DMS53 treated with DMSO at 0.1 percent for 48 hours (cell line): ENCODE results near the gene TEAD1.
A peak's percentile ranks its signal among the peaks of the same experiment; 100 is the strongest.

Experiments
- DNase-seq: peaks from one replicate; lab custom pipeline; 2025; ENCODE audit not compliant: unreplicated experiment; lab: John Stamatoyannopoulos, UW

TEAD1 gene

DNA sequence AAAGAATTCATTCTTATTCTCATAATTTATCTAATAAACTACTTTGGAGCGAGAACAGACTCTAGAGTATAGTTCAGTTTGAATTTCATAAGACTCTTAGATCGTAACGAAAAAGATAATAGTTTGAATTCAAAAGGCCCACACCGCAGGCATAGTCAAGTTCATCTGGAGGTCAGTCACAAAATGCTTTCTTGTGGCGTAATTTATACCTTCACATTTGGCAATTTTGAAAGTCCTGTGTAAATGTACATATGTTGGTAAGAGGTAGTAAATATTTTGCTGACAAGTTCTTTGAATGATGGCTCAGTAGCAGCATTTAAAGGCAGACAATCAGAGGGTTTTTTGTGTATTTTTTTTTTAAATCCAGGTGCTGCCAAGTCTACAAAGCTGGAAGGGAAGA lies 88.1 kb downstream of the TEAD1 start:
- no peak for DNase-seq

DNA sequence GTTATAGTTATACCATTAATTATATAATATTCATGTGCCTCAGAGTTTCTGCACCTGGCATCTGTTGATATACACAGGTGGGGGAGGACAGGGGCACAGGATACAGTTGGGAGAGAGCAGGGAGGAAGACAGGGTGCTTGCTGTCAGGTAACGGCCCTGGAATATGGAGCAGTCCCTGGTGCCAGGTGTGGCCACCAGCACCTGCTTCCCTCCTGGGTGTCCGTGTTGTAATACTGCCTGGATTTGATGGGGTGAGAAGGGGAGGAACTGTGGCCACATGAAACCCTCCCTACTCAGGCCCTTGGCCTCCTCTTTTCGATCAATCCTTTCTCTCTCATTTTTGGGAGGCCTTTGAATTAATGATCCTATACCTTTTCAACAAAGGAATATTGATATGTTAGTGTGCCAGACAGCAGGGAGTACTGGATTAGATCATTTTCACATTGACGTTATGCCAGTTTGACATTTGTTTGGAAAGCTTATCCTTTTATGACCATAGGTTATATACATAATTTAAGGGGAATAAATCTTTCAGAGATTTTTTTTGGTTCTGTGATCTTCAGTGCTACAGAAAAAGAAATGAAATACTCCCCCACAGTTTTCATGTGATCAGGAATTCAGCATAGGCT lies 88.6 kb downstream of the TEAD1 start:
- peak; percentile 66 for DNase-seq

DNA sequence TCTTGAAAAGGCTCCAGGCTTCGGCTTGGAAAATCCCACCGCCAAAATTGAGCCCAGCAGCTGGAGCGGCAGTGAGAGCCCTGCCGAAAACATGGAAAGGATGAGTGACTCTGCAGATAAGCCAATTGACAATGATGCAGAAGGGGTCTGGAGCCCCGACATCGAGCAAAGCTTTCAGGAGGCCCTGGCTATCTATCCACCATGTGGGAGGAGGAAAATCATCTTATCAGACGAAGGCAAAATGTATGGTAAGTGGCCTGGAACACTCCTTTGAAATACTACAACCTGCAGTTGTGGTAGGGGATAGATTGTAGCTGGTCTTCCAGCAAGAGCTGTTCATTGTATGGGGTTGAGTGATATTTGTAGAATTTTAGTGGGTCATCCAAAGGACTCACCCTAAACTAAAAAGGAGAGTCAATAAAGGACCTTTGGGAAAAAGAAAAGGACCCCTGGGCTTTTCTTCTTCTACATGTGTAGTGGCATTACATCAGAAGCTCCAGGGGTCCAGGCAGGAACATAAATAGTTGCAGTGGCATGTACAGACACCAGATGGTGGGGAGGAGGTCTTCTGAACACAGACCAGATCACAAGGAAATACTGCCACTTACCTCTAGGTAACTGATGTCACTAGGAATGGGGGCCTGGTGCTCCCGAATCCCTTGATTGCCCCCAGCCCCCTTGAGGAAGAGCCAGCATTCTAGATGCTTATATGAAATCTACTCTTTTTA lies 90.1 kb downstream of the TEAD1 start:
- no peak for DNase-seq

DNA sequence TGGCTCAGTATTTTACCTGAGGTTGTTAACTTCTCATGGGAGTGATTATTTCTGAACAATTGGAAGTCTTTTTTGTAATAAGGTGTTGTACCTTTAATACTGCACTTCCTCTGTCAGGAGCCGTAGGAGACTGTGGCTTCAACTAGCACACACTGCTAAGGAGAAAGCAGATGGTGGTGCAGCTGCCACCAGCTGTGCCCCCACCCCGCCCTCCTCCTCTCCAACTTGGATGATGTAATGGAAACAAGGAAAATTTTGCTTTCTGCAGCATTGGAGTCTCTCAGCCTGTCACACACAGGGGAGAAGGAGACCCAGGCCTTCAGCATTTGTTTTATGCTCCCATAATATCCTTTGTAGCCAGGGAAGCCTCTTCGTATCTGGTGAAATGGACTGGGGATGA lies 91.2 kb downstream of the TEAD1 start:
- DNase-seq: peak; percentile 9

DNA sequence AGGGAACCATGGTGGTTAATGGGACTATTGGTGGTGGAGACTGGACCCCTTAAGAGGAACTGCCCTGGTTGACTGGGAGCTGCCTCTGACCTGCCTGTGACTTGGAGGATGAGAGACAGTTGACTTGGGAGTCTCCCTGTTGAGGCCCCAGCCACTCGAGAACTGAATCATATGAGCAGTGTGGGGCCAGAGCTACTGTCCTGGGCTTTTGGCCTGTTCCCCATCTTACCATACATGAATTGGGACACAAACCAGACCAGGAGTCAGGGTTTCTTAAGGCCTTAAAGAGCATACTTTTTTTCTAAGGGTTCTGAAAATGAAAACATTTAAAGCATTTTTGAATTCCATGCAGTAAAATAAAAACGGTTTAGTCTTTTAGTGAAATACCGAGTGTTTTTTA lies 92.8 kb downstream of the TEAD1 start:
- DNase-seq: no peak

- DNase-seq: no peak
Measured at GRCh38 chr11:12767577-12767976, 93.4 kb downstream of the TEAD1 start.

DNA sequence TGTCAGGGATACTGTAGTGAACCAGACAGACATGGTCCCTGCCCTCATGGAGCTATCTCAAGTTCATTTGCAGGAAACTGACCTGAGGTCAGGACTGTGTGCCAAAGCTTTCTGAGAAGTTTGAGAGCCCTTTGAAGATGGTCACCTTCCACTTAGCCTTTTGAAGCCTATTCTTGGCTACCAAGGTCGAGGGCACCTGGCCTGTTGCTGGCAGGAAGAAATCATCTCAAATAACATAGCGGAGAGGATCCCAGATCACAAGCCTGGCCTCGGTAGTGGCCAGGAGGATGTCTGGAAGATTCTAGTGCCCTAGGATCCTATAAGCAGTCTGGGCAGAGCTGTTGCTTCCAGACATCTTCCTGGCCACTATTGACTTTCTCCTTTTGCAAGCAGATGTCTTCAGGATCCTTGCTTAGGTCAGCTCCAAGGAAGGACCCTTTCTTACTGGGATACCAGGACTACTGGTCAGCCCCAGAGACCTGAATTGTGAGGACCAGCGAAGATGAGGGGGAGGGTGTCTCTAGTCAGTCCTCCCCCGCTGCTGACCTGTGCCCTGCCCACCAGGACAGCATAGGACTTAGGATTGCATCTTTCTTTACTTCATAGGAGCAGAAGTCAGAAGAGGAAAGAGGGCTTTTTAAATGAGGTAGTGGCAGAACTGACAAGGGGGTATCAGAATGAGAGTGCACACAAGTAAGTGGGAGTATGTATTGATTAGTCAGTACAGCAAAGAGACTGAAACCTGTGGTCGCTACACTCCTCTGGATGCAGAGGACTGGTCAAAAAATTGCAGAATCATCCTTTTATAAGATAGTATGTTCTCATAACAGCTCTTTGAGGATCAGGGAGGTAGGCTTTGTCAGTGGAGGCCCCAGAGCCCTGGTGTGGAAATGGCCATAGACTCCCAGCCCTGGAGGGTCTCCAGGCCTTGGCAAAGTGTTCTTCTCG lies 94.8 kb downstream of the TEAD1 start:
- DNase-seq: no peak

- DNase-seq: no peak
Measured at GRCh38 chr11:12769834-12770345, 95.7 kb downstream of the TEAD1 start.

- DNase-seq: no peak
Measured at GRCh38 chr11:12770435-12770834, 96.2 kb downstream of the TEAD1 start.

DNA sequence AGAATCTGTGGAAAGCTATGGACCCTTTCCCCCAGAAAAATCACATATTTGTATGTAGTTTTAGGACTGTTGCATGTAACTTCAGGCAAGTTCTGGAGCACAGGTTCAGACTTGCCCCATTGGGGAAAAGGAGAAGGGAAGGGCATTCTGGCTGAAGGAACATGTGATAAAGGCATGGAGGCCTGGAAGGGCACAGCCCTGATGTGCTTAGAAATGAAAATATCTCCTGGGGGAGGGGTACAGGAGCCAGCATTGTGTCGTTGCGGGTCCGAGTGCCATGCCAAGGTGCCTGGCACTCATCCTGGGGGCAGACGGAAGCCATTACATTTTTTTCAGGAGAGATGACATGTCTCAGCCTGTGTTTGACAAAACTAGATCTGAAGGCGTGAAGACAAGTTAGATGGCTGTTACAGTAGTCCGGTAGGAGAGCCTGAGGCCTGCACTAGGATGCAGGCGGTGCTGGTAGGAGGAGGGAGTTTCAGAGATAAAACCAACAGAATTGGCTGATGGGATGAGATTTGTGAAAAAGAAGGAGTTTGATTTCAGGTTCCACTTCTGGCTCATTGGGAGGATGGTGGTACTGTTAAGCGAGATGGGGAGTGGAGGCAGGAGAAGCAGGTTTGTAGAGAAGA lies 96.9 kb downstream of the TEAD1 start:
- no peak for DNase-seq

GRCh38 chr11:12771875-12772274 lies 97.7 kb downstream of the TEAD1 start:
- DNase-seq: no peak

DNA sequence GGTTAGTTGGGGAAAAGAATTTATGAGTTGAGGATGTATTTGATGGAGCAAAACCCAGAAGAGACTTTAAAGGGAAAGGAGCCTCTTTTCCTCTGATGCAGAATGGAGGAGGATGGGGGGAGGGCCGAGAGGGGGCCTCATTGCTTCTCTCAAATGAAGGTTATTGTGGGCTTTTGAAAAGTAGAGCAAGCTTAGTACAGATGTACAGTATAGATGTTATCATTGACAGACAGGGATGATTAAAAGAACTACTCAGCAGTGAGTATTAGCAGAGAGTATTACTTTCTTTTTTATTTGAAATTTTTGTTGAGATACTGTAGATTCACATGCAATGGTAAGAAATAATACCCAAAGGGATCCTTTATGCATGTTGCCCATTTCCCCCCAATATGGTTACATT lies 98.1 kb downstream of the TEAD1 start:
- DNase-seq: no peak

DNA sequence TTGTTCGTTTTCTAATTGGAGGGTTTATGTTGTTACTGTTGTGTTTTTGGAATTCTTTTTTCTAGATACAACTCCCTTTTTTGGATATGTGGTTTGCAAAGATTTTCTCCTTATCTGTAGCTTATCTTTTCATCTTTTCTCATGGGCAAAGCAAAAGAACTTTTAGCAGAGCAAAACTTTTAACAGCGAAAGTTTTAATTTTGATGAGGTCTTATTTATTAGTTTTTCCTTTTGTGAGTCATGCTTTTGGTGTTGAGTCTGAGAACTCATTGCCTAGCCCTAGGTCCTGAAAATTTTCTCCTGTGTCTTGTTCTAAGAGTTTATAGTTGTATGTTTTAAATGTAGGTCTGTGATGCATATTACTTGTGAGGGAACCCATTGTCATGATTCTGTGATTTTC lies 99.4 kb downstream of the TEAD1 start:
- DNase-seq: no peak

- no peak for DNase-seq
Measured at GRCh38 chr11:12775955-12776354, 101.7 kb downstream of the TEAD1 start.

DNA sequence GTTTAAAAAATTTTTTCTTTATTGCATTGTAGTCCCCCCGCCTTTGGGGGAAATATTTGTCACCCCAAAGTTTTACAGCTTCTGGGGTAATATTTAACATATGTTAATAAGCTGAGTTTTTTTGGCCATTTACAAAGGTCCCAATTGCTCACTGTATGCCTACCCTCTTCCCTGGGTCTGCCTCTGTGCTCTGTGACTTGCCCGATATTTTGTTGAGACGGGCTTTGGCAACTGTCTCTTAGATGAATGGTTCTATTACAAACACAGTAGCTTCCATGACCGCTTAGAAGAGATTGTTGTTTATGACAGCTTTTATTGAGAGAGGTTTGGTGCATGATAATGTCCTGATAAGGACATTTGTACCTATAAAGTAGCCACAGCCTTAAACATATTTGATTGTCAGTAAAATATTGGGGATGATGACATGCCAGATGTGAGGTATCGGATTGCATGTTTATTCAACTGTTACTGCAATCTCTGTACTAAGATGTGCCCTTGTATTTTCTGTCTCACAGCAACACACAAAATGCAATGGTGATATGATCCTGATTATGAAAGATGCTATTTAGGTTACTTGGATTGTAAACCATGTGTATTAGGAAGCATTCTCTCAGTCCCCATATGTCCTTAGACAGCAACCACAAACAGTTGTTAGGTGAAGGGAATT lies 103.1 kb downstream of the TEAD1 start:
- DNase-seq: no peak

GRCh38 chr11:12778240-12778905 lies 104.2 kb downstream of the TEAD1 start:
- no peak for DNase-seq

DNA sequence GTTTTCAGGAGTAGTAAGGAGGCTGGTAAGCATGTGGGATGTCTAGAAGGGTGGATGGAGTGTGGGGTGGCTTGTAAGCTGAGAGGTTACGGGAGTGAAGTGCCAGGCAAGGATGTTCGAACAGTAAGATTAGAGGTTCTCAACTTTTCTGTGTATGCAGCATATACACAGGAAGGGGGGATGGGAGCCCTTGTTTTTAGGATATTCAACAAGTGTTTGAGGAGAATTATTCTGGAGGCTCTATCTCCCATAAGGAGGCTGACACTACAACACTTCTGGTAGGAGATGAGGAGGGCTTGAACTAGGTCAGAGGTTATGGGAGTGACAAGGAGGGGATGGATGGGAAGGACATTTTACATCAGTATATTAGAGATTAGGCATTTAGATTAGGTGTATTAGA lies 109.5 kb downstream of the TEAD1 start:
- DNase-seq: no peak

DNA sequence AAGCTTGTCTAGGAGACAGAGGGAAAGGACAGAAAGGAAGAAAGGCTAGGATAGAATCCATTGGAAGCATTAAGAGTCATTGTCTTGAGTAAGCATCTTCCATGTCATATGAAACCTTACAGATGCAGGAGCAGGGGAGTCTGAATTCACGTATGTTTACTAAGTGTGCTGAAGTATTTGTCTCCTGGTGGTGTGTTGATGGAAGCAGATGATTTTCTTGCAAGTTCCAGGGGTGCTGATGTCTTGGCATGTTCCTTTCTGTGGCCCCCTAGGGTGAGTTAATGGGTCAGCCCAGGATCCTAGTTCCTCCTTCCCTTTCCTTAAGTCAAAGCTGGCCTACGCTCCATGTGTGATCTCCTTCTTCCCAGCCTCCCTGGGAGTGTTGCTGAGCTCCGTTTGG lies 110.2 kb downstream of the TEAD1 start:
- no peak for DNase-seq

- no peak for DNase-seq
Measured at GRCh38 chr11:12784987-12785386, 110.8 kb downstream of the TEAD1 start.

DNA sequence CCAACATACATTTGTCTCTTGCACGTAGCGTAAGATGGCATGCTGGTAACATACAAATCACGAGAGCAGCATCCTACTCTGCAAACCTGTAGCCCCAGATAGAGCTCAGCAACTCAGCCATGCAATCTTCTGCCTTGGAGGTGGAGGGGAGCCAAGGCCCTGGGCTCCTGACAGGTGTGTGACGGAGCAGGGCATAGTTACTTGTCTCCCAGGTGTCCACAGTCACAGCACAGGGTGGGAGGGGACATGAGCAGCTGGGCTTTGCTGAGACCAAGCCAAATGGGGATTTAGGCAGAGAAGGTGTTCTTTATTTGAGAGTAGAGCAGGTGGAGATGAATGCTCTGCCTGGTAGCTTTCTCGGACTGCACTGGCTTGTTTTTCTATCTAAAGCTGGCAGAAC lies 111.7 kb downstream of the TEAD1 start:
- DNase-seq: peak; percentile 40
